ENCODE results near the gene PPFIA3.

DNA sequence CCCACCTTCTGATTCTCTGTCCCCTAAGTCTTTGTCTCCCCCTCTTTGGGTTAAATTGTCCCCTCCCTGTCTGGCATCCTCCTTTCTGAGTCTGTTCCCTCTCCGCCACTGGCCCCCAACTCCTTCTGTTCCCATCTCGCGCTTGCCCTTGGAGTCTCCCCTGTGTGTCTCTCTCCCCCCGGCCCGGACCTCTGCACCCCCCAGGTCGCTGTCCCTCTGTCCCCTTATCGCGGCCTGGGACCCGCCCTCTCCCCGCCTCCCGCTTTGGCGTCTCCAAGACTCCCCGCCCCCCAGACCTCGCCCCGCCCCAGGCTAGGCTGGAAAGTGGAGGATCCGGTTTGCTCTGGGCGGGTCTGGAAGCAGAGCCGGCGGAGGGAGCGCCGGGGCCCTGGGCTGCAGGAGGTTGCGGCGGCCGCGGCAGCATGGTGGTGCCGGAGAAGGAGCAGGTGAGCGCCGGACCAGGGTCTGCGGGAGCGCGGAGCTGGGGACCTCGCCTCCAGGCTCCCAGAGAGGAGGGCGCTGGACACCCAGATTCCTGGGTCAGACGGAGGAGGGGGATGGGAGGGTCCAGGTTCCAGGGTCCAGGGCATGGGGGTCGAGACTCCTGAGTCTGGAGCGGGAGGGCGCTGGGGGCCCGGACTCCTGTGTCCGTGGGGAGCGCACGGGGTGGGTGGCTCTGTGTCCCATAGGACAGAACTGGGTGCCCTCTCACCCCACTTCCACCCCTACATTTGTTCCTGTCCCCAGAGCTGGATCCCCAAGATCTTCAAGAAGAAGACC, 38.3 kb downstream of the PPFIA3 start, which contains the start of gene TRPM4:
- TF ChIP-seq GTF2F1 (IDR thresholded peaks at IDR 0.05; ENCODE audit: borderline replicate concordance, low read depth, low read length) (no peak), POU5F1 (IDR thresholded peaks at IDR 0.05; ENCODE audit: low read depth, low read length) (no peak)

Measured in H1 (cell line).